ENCODE measurements around the gene NPAS3. TPM values are rescaled to one million over a fixed set of nuclear protein-coding genes. Genes with fewer than 3 reads are reported as not detected.

Gene NPAS3
- total and polyA plus RNA-seq, 2 of the 8 experiments (the other 6 are each of a cell fraction or from before 2014, with no cell fraction given), result 0.11 to 0.60 TPM

- TF ChIP-seq FOSL1 (IDR thresholded peaks at IDR 0.05; ENCODE audit: insufficient read depth, low read depth, low read length) (no peak), TBP (IDR thresholded peaks at IDR 0.05; ENCODE audit: low read depth, low read length) (no peak), RNF2 (IDR thresholded peaks at IDR 0.05; ENCODE audit: borderline replicate concordance, low read depth, low read length, missing control alignments, poor library complexity, severe bottlenecking) (no peak)
Measured at GRCh38 chr14:33541171-33541570, 602.5 kb downstream of the NPAS3 start (continued).

Measured in H1 (cell line).